ENCODE results near the gene CLIP1.
"Not testable (repeated sequence)": the region's sequence is repeated elsewhere in the genome, so short reads cannot be mapped to it uniquely, and the experiment has no call there.

The CLIP1 gene

DNA sequence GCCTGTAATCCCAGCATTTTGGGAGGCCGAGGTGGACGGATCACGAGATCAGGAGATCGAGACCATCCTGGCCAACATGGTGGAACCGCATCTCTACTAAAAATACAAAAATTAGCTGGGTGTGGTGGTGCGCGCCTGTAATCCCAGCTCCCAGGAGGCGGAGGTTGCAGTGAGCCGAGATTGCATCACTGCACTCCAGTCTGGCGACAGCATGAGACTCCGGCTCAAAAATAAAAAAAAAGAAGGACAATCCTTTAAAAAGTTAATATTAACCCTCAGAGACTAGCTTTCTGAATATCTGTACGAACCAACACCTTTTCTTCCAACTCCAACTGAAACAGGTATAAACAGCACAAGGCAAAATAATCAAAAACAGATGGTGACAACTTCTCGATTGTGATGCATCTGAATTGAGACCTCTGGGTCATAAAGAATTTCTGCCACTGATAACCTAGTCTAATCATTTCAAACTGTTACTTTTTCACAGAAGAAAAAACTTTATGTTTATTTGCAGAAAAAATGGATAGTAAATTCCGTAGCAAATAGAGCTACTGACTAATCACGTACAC lies 27.8 kb downstream of the CLIP1 start:
- Mint-ChIP-seq H3K36me3 (peaks cover 0 to 2% of the 10 kb centered on the region in 2 donors), H3K4me3 (no peak overlapping the region), H3K27ac (peak overlapping the region; percentile 59), H3K9me3 (no peaks in the 10 kb centered on the region), H3K27me3 (no peaks in the 10 kb centered on the region), H3K4me1 (peaks cover 8 to 11% of the 10 kb centered on the region in 2 donors)
- ATAC-seq (replicated peaks), result no peak
- no peak for DNase-seq

DNA sequence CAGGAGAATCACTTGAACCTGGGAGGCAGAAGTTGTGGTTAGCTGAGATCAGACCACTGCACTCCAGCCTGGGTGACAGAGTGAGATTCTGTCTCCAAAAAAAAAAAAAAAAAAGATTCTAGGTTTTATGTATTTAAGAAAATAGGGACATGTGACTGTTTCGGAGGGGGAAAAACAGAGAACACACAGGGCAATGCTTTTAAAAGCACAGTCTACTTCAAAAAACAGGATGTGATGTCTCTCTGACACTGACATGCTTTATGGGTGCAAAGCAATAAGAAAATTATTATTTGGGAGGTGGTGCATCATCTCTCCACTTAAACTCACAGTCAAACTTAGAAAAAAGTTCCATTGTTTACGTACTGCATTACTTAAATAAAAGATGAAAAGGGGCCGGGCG lies 28.7 kb downstream of the CLIP1 start:
- ATAC-seq (replicated peaks), result peak; percentile 39 to 51
- Mint-ChIP-seq H3K4me3 (no peak overlapping the region), H3K36me3 (peaks cover 0 to 2% of the 10 kb centered on the region in 2 donors), H3K27me3 (no peaks in the 10 kb centered on the region), H3K9me3 (no peaks in the 10 kb centered on the region), H3K4me1 (peaks cover 2 to 5% of the 10 kb centered on the region in 2 donors), H3K27ac (no peak overlapping the region)
- DNase-seq, result no peak

DNA sequence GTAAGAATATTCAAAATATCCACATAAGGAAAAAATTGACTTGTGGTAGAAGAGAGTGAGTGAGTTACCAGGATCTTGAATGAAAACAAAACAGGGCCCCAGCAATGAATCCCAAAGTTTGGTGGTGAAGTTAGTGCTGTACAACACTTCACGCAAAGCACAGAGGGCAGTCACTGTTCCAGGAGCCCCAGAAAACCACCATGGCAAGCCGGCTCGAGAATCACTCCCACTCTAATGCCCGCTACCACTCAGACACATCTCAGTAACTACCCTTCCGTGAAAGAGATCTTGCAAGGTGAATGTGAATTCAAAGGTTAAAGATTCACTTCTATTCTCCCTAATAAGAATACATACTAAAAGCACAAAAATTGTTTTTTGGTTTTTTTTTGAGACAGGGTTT lies 30.1 kb downstream of the CLIP1 start:
- no peaks in the 10 kb centered on the region for H3K9me3 Mint-ChIP-seq

DNA sequence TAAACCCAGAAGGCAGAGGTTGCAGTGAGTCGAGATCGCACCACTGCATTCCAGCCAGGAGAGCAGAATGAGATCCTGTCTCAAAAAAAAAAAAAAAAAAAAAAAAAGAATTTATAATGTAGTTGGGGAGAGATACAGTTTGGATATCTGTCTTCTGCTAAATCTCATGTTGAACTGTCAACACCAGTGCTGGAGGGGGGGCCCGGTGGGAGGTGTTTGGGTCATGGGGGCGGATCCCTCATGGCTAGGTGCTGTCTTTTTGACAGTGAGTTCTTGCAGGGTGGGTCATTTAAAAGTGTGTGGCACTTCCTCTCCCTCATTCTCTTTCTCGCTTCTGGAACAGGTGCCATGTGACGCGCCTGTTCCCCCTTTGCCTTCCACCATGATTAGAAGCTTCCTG lies 32.8 kb downstream of the CLIP1 start:
- H3K4me3 Mint-ChIP-seq, result no peak overlapping the region
- peaks cover 6 to 14% of the 10 kb centered on the region in 2 donors for H3K4me1 Mint-ChIP-seq
- peaks cover 4 to 8% of the 10 kb centered on the region in 2 donors for H3K36me3 Mint-ChIP-seq
- H3K27ac Mint-ChIP-seq, result no peak overlapping the region
- DNase-seq, result no peak
- ATAC-seq (replicated peaks), result no peak
- H3K27me3 Mint-ChIP-seq, result no peaks in the 10 kb centered on the region
- H3K9me3 Mint-ChIP-seq, result no peaks in the 10 kb centered on the region

More for the DNA sequence above, 30.1 kb downstream of the CLIP1 start:
- Mint-ChIP-seq H3K4me3 (no peak overlapping the region), H3K27ac (no peak overlapping the region), H3K4me1 (peaks cover 2 to 5% of the 10 kb centered on the region in 2 donors), H3K36me3 (no peaks in the 10 kb centered on the region), H3K27me3 (no peaks in the 10 kb centered on the region)
- DNase-seq (no peak), ATAC-seq (replicated peaks) (no peak)

DNA sequence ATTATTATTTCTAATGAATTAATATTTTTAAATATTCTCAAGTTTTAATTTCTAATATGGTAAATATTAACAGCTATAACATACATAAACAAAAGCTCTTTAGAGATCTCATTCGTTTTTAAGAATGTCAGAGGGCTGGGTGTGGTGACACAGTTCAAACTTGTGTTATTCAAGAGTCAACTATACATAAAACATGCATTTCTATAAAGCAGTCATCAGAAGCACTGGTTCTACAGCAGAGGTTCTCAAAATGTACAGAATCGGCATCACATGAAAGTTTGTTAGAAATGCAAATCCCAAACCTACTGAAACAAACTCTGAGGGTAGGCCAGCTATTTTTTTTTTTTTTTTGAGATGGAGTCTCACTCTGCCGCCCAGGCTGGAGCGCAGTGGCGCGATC lies 34.6 kb downstream of the CLIP1 start:
- ATAC-seq (replicated peaks) (no peak), DNase-seq (no peak)
- H3K9me3 Mint-ChIP-seq, result no peaks in the 10 kb centered on the region
- H3K4me1 Mint-ChIP-seq, result peaks cover 4 to 10% of the 10 kb centered on the region in 2 donors
- H3K4me3 Mint-ChIP-seq, result no peak overlapping the region
- no peaks in the 10 kb centered on the region for H3K27me3 Mint-ChIP-seq
- peaks cover 4 to 8% of the 10 kb centered on the region in 2 donors for H3K36me3 Mint-ChIP-seq
- H3K27ac Mint-ChIP-seq, result no peak overlapping the region

DNA sequence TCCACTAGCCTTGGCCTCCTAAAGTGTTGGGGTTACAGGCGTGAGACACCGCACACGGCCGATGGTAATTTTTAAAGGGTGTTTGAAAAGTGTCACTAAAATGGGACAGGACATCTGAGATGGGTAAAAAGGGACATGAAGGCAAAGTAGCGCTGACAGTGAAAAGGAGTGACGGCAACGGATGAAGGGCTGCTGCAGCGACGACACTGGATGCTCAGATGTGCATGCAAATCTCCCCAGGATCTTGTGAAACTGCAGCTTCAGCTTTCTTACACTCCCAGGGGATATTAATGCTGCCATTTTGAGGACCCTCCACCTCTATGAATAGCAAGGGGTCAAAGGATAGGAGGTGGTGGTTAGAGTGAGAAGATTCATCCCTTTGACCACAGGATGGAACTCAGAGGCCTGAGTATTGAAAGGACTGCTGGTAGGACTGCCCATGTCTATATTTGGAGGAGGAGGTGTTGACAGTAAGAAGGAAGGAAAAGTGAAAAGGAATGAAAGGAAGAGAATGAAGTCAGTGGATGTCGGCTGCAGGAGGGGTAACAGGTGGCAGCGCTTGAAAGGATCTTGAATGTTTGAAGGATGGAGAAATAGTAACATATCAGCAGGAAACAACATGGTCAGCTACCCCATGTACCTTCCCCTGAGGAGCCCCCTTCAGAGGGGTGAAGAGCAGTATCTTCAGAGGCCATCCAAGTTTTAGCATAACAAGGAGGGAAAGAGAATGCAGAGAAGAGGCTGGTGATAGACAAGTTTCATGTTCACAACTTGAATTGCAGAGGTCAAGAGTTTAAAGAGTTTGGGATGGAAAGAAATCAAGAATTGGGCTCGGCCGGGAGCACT lies 37.1 kb downstream of the CLIP1 start:
- peaks cover 7 to 11% of the 10 kb centered on the region in 2 donors for H3K36me3 Mint-ChIP-seq
- H3K9me3 Mint-ChIP-seq, result no peaks in the 10 kb centered on the region
- DNase-seq, result no peak
- no peak for ATAC-seq (replicated peaks)
- H3K27me3 Mint-ChIP-seq, result no peaks in the 10 kb centered on the region
- H3K4me3 Mint-ChIP-seq, result no peak overlapping the region
- no peak overlapping the region for H3K27ac Mint-ChIP-seq
- peaks cover 9 to 14% of the 10 kb centered on the region in 2 donors for H3K4me1 Mint-ChIP-seq

DNA sequence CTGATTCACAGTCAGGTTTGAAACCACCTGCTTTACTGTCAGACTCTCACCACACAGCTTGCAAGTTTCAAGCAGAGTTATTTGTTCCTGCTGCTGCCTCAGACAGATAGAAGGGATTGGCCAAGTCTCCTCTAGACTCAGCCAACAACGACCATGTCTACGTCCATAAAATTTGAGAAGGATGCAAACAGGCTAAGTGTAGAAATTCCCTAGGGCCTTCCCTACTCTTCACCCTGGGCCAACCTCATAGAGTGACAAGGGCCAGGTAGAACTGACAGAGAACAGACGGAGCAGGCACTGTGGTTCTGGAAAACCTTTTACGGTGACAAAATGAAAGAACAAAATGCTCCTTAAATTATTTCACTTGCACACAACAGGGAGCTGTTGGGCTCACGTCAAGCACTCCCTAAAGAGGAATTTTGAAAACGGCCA lies 39.5 kb downstream of the CLIP1 start:
- H3K4me3 Mint-ChIP-seq, result no peak overlapping the region
- H3K9me3 Mint-ChIP-seq, result no peaks in the 10 kb centered on the region
- H3K36me3 Mint-ChIP-seq, result peaks cover 13 to 15% of the 10 kb centered on the region in 2 donors
- DNase-seq, result no peak
- no peaks in the 10 kb centered on the region for H3K27me3 Mint-ChIP-seq
- ATAC-seq (replicated peaks), result no peak
- H3K27ac Mint-ChIP-seq, result no peak overlapping the region
- H3K4me1 Mint-ChIP-seq, result peaks cover 9 to 14% of the 10 kb centered on the region in 2 donors

DNA sequence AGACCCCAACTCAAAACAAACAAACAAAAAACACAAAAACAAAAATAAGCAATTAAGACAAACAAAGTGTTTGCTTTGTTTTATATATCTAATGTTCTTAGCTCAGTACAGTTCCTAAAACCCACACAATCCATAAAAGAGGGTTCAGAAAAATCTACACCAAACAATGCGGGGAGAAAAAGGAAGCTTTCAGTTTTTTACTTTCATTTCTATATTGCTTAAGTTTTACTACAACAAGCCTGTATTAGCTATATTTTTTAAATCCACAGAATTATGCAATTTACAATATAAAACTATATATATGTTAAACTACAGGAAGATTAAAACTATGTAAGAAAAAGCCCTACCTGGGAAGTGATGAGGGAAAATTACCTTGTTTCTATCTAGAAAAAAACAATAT lies 41.4 kb downstream of the CLIP1 start:
- no peak for ATAC-seq (replicated peaks)
- H3K27me3 Mint-ChIP-seq, result no peaks in the 10 kb centered on the region
- DNase-seq, result no peak
- H3K9me3 Mint-ChIP-seq, result no peaks in the 10 kb centered on the region
- peak overlapping the region in 1 of 2 donors; percentile 69 for H3K4me3 Mint-ChIP-seq
- peaks cover 21 to 24% of the 10 kb centered on the region in 2 donors for H3K36me3 Mint-ChIP-seq
- H3K27ac Mint-ChIP-seq, result no peak overlapping the region
- peaks cover 9 to 14% of the 10 kb centered on the region in 2 donors for H3K4me1 Mint-ChIP-seq

DNA sequence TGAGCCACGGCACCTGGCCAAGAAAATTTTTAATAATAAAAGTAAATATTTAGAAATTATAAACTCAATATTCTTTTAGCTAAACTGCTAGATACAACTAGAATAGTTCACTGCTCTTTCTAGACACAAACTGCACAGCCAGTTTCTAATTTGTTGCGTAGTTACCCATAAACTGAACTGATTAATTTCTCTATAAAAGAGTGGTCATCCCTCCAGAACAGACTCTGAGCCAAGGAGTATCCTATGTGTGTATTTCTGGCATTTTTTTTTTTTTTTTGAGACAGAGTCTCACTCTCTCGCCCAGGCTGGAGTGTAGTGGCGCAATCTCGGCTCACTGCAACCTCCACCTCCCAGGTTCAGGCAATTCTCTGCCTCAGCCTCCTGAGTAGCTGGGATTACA lies 45.7 kb downstream of the CLIP1 start:
- peaks cover 21 to 23% of the 10 kb centered on the region in 2 donors for H3K36me3 Mint-ChIP-seq
- H3K27me3 Mint-ChIP-seq; H3K4me1 Mint-ChIP-seq; H3K27ac Mint-ChIP-seq; H3K9me3 Mint-ChIP-seq; H3K4me3 Mint-ChIP-seq; DNase-seq; ATAC-seq (replicated peaks): not testable (repeated sequence)

DNA sequence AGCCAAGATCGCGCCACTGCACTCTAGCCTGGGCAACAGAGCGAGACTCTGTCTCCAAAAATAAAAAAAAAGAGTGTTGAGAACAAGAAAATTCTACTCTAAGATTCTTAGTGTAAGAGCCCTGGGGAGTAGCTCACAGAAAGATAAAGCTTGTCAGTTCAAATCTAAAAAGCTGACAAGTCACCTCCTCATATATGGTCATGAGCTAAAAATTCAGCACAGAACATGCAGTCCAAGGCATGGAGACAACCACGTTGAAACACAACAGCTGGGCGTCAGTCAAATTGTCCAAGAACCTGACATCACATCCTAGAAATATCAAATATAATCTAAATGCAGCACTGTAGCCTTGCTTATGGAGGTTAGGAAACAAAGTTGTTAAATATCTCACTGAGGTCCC lies 47.8 kb downstream of the CLIP1 start:
- Mint-ChIP-seq H3K36me3 (peaks cover 30 to 32% of the 10 kb centered on the region in 2 donors), H3K27me3 (no peaks in the 10 kb centered on the region), H3K9me3 (no peaks in the 10 kb centered on the region), H3K4me3 (no peak overlapping the region), H3K4me1 (peaks cover 4 to 10% of the 10 kb centered on the region in 2 donors), H3K27ac (no peak overlapping the region)
- ATAC-seq (replicated peaks) (no peak), DNase-seq (no peak)

DNA sequence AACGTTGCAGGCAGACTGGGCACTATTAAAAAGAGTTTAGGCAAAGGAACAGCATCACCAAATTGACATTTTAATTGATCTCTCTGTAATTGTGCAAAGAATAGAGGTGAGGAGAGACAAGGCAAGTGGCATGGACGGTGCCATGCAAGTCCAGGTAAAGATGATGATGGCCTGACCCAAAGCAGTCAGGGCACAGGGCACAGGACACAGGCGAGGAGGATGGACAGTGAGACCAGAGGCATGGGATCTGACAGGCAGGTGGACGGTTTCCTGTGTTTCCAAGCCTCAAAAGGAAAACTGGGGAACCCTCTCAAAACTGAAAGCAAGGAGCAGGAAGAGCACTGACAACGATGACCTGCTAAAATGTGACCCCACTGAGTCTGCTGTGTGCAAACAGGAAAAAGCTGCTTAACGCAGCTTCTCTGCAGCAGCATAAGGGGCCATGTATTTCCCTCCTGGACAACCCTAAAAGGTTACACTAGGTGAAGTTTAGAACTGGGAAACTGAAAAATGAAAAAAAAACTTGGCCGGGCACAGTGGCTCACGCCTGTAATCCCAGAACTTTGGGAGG lies 50.9 kb downstream of the CLIP1 start:
- ATAC-seq (replicated peaks) (no peak), DNase-seq (no peak)
- H3K36me3 Mint-ChIP-seq, result peaks cover 20 to 28% of the 10 kb centered on the region in 2 donors
- H3K4me3 Mint-ChIP-seq, result no peak overlapping the region
- H3K4me1 Mint-ChIP-seq, result peaks cover 4 to 14% of the 10 kb centered on the region in 2 donors
- H3K27me3 Mint-ChIP-seq, result no peaks in the 10 kb centered on the region
- H3K27ac Mint-ChIP-seq, result no peak overlapping the region
- no peaks in the 10 kb centered on the region for H3K9me3 Mint-ChIP-seq

DNA sequence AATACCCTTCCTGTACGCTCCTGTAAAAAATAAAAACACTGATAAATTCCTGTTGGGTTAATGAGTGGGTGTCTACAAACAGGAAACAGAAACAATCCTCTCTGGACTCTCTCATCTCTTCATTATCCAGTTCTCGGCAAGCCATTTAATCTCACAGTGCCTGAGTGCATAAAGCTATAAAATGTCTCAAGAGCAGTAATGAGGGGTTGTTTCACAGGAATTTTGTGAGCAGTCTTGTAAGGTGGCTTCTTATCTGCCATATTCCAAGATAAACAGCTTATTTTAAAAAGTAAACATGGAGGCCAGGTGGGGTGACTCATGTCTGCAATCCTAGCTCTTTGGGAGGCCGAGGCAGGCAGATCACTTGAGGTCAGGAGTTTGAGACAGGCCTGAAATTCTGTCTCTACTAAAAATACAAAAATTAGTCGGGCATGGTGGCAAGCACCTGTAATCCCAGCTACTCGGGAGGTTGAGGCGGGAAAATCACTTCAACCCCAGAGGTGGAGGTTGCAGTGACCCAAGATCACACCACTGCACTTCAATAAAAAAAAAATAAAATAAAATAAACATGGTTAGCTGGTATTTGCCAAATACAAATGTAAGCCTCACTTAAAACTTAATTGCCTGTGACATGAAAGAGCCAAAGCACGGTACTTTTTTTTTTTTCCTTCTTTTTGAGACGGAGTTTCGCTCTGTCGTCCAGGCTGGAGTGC lies 54.0 kb downstream of the CLIP1 start:
- DNase-seq (no peak), ATAC-seq (replicated peaks) (no peak)
- H3K27me3 Mint-ChIP-seq, result no peaks in the 10 kb centered on the region
- H3K4me3 Mint-ChIP-seq, result no peak overlapping the region
- H3K9me3 Mint-ChIP-seq, result no peaks in the 10 kb centered on the region
- no peak overlapping the region for H3K27ac Mint-ChIP-seq
- H3K36me3 Mint-ChIP-seq, result peaks cover 27 to 35% of the 10 kb centered on the region in 2 donors
- peaks cover 6 to 14% of the 10 kb centered on the region in 2 donors for H3K4me1 Mint-ChIP-seq

DNA sequence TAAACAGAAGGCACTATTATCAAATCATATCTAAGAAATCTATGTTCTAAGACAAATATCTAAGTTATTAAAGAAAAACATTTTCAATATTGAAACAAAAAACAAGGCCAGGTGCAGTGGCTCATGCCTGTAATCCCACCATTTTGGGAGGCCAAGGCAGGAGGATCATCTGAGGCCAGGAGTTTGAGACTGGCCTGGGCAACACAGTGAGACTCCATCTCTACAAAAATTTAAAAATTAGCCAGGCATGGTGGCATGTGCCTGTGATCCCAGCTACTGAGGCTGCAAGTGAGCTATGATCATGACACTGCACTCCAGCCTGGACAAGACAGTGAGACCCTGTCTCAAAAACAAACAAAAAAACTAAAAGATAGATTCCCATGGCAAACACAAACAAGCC lies 54.8 kb downstream of the CLIP1 start:
- Mint-ChIP-seq H3K4me1 (peaks cover 6 to 14% of the 10 kb centered on the region in 2 donors), H3K36me3 (peaks cover 25 to 33% of the 10 kb centered on the region in 2 donors)
- not testable (repeated sequence) for DNase-seq; H3K4me3 Mint-ChIP-seq; H3K27ac Mint-ChIP-seq; H3K27me3 Mint-ChIP-seq; ATAC-seq (replicated peaks); H3K9me3 Mint-ChIP-seq

Data from stimulated activated naive B cell treated with anti-CD40 and anti-IgM and Interleukin-4, amounts not matched to agents 10 μg/mL and 1 μg/mL and 100 μg/mL, for 72 hours (primary cell).